Uterus (tissue), 4 donors: Measurements from ENCODE around the gene PARP14. TPM values are rescaled to one million over a fixed set of nuclear protein-coding genes. Genes with fewer than 3 reads are reported as not detected.

Source experiments
- DNase-seq, 2 donors: peaks; one replicate each; pipeline ENCODE4 v3.0.0-alpha.2; 2019 to 2020
- H3K27ac ChIP-seq, 2 donors: fragments of 200-600 bp; sonication (generic); 1 replicate in 1 of 2; 2 replicates in 1 of 2; pipeline ENCODE4 v1.5.1; 2016 to 2018
- H3K27me3 ChIP-seq, 2 donors: fragments of 200-600 bp; sonication (generic); one replicate each; pipeline ENCODE4 v1.5.1; 2018 to 2019; ENCODE audit warnings: control low read depth in 1 of 2
- H3K36me3 ChIP-seq, 2 donors: fragments of 200-600 bp; sonication (generic); one replicate each; pipeline ENCODE4 v1.5.1; 2019; ENCODE audit warnings: control low read depth in 1 of 2
- H3K4me1 ChIP-seq, 2 donors: fragments of 200-600 bp; sonication (generic); one replicate each; pipeline ENCODE4 v1.5.1; 2018 to 2019; ENCODE audit warnings: control low read depth in 1 of 2
- H3K4me3 ChIP-seq, 2 donors: fragments of 200-600 bp; sonication (generic); 1 replicate in 1 of 2; 2 replicates in 1 of 2; pipeline ENCODE4 v1.5.1; 2018 to 2019; ENCODE audit warnings: mild to moderate bottlenecking in 1 of 2
- H3K9me3 ChIP-seq, 2 donors: fragments of 200-600 bp; sonication (generic); one replicate each; pipeline ENCODE4 v1.5.1; 2019; ENCODE audit warnings: control low read depth in 1 of 2
- CTCF ChIP-seq, 4 experiments: fragments of 200-600 bp in 2 of 4; fragments of 450-650 bp in 2 of 4; sonication (generic) in 2 of 4; IDR thresholded peaks; one replicate each; pipeline ENCODE4 v1.5.1; 2016 to 2019; ENCODE audit warnings: antibody characterized with exemption in 4 of 4, mild to moderate bottlenecking in 2 of 4, moderate library complexity in 1 of 4
- POLR2A ChIP-seq, 2 donors: fragments of 450-650 bp; IDR thresholded peaks; one replicate each; pipeline ENCODE4 v1.6.1; 2016; ENCODE audit warnings: antibody characterized with exemption in 2 of 2, mild to moderate bottlenecking in 1 of 2, moderate library complexity in 1 of 2
- intact Hi-C: fragments of 100-400 bp; cut with DNase I; formaldehyde crosslinking; loops from one replicate; pipeline ENCODE4 v1.15.1; 2023; ENCODE audit warnings: low total_unique reads
- total RNA-seq, 4 donors: library from RNA; depleted of rRNA in 3 of 4; stranded (reverse); fragments of >200 nt in 3 of 4; gene quantifications; one replicate each; pipeline versions ENCODE4 v1.1.0 to v1.2.4, GENCODE V29; 2014 to 2023
- donor health status: DM: yes; HTN: yes; CAD: no.

PARP14 gene
- total RNA-seq, 4 donors from 2014 or later: 32.0 to 62.2 (median 50.2) TPM

- DNase-seq: no peak
- Histone ChIP-seq H3K27ac (no peak overlapping the region), H3K4me3 (no peak overlapping the region), H3K4me1 (no peaks in the 10 kb centered on the region), H3K27me3 (no peaks in the 10 kb centered on the region), H3K36me3 (no peaks in the 10 kb centered on the region), H3K9me3 (no peaks in the 10 kb centered on the region)
- TF ChIP-seq CTCF (IDR thresholded peaks at IDR 0.05): no peak
- no peak for TF ChIP-seq POLR2A (IDR thresholded peaks at IDR 0.05)
- intact Hi-C loops: no loop called here
These were observed 93.9 kb downstream of the PARP14 start for GRCh38 chr3:122774564-122774963.

- DNase-seq: no peak
- Histone ChIP-seq H3K4me3 (no peak overlapping the region), H3K9me3 (no peaks in the 10 kb centered on the region), H3K27ac (no peak overlapping the region), H3K27me3 (no peaks in the 10 kb centered on the region), H3K36me3 (no peaks in the 10 kb centered on the region), H3K4me1 (no peaks in the 10 kb centered on the region)
- intact Hi-C loops: no loop called here
- TF ChIP-seq CTCF (IDR thresholded peaks at IDR 0.05): no peak
These were observed 96.2 kb downstream of the PARP14 start for GRCh38 chr3:122776675-122777468.

GRCh38 chr3:122777563-122777962, 96.9 kb downstream of the PARP14 start:
- Histone ChIP-seq H3K36me3 (no peaks in the 10 kb centered on the region), H3K27ac (no peak overlapping the region), H3K9me3 (no peaks in the 10 kb centered on the region), H3K27me3 (no peaks in the 10 kb centered on the region), H3K4me3 (no peak overlapping the region), H3K4me1 (no peaks in the 10 kb centered on the region)
- DNase-seq: no peak
- TF ChIP-seq CTCF (IDR thresholded peaks at IDR 0.05): no peak
- TF ChIP-seq POLR2A (IDR thresholded peaks at IDR 0.05): no peak
- intact Hi-C loops: no loop called here

Other genes with a start within 250 kb of the PARP14 start
- gene KPNA1, start 165.9 kb upstream of the PARP14 start, total RNA-seq: 10 to 100 TPM; 37.4 to 88.3 (median 46.4) TPM
- 10 to 100 TPM; 16.8 to 80.7 (median 35.8) TPM for gene PARP9, start 116.5 kb upstream of the PARP14 start, total RNA-seq
- gene DTX3L, start 116.5 kb upstream of the PARP14 start, total RNA-seq: 10 to 100 TPM; 12.9 to 38.9 (median 23.3) TPM
- 1 to 10 TPM in 2 of 4 donors, under 1 TPM in 2; under 0.01 to 3.1 (median 1.6) TPM for gene PARP15, start 103.2 kb upstream of the PARP14 start, total RNA-seq
- 10 to 100 TPM in 2 of 4 donors, 1 to 10 TPM in 2; 3.1 to 25.9 (median 11.7) TPM for gene HSPBAP1, start 113.0 kb downstream of the PARP14 start, total RNA-seq
- 10 to 100 TPM in 3 of 4 donors, 1 to 10 TPM in 1; 9.7 to 26.9 (median 19.4) TPM for gene SLC49A4, start 114.2 kb downstream of the PARP14 start, total RNA-seq